NK-92 treated with Interleukin-12 subunit alpha and Interleukin-12 subunit beta, amount 100 ng/mL, for 24 hours (cell line): ENCODE data around the gene CCL14.
A peak's percentile ranks its signal among the peaks of the same experiment; 100 is the strongest.
"Not testable (repeated sequence)": the region's sequence is repeated elsewhere in the genome, so short reads cannot be mapped to it uniquely, and the experiment has no call there.

ENCODE experiments used
- DNase-seq: peaks from one replicate; lab custom pipeline; 2025; lab: John Stamatoyannopoulos, UW

Gene CCL14

DNA sequence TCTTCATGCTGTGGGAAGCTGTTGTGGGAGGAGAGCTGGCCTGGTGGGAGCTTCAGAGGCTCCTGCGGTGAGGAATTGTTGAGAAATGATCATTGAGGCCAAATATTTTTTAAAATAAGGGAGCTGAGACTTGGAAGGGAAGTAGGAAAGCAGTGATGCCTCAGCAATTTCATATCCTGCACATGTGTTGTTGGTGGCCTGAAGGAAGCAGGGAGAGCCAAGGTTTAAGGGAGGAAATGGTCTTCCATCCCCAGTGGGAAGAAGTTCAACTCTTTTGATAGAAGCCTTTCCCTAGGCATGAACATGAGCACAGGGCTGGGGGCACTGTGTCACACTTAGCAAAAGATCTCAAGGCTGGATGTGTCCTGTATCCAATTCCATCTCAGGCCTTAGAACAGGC lies at the start of gene CCL14:
Gene CCL14 (minus strand): TSS at position 87 of the 400 bp plus-strand sequence. CDS start 80 bp downstream, at position 7.
- DNase-seq, result no peak

- DNase-seq, result no peak
Observed at GRCh38 chr17:36036235-36036634, 49.7 kb upstream of the CCL14 start.

DNA sequence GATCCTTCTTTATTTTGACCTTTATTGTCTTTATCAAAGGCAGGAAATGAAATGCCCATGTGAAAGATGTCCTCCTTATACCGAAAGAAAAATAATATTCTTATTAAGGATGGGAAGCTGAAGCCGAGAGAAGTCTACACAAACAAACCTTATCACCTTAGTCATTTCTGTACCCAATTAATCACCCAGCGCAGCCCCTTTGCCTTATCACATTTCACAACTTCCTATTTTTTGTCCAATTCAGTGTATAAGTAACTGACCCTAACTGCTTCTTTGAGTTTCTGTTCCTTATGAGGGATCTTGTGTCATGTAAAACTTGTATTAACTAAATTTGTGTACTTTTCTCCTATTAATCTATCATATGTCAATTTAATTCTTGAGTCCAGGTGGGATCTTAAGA lies 47.6 kb upstream of the CCL14 start:
- no peak for DNase-seq

- DNase-seq, result no peak
Observed at GRCh38 chr17:36030956-36031355, 44.4 kb upstream of the CCL14 start.

DNA sequence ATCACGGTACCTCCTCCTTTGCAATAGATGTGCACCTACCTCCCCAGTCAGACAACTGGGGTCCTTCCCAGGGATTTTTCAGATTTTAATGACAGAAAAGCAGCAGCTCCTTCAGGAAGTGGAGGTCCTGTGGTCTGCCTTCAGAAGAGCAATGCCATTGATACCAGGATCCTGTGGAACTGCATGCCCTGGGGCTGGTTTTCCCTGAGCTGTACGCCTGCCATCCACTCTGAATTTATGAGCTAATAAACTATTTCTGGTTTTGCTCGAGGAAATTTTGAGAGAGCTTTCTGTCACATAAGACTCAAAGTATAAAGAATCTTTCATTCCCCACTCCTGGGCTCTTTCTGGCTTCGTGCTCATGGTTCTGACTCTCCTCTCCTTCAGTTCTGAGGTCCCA lies 41.2 kb upstream of the CCL14 start:
- DNase-seq, result no peak

DNA sequence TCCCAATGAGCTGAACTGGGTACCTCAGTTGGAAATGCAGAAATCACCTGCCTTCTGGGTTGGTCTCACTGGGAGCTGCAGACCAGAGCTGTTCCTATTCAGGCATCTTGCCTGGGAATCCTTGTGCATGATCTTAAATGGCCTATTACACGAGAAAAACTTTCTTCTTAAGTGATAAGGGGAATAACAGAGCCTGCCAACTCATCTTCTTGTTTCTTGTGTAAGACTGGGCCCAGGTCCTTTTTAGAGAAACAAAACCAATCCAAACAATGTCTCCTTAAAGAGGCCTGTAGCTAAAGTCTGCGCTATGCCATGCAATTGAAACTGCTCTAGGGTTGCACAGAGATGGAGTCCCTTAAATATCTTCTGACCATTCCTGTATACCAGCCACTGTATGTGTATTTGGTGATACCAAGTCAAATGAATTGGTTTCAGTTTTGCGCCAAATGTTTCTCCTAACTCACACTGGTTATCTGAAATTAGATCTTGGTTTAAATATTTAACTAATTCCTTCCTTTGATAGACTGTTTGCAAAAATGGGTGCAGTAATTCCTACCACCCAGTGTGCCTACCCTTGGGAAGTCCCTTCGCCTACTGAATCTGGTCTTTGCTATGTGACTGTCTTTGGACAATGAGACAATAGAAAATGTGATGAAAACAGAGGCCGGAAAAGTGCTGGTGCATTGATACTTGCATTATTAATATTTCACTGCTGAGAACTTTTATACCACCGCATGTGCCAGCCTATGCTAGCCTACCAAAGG lies 37.8 kb upstream of the CCL14 start:
- no peak for DNase-seq

DNA sequence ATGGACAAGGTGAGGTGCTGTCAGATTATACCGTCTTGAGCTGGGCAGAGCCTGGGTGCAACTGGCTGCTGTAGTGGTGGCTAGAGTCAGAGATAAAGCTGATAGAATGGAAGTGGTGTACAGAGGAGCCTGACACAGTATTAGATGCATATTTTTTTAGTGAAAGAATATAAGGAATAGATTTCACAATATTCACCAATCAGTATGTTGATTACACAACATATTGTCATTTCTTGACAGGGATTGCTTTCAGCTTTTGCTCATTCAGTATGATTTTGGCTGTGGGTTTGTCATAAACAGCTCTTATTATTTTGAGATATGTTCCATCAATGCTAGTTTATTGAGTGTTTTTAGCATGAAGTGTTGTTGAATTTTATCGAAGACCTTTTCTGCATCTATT lies 32.9 kb upstream of the CCL14 start:
- no peak for DNase-seq

- DNase-seq, result no peak
Observed at GRCh38 chr17:36017799-36018198, 31.3 kb upstream of the CCL14 start, which contains the start of gene CCL23. TSS of gene CCL23 (minus strand) at chr17:36017972. CDS start at chr17:36017897, 75 bp downstream.

DNA sequence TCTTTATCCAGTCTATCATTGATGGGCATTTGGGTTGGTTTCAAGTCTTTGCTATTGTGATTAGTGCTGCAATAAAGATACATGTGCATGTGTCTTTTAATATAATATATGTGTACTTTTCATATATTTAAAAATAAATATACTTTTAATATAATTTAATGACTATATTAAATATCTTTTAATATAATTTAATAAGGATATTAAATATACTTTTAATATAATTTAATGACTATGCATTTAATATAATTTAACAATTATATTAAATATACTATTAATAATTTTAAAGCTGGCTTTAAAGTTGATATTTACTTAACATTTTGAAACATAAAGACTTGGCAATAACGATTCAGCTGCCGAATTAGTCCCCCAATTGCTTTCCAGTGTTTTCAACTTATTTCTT lies 30.0 kb upstream of the CCL14 start:
- no peak for DNase-seq

DNA sequence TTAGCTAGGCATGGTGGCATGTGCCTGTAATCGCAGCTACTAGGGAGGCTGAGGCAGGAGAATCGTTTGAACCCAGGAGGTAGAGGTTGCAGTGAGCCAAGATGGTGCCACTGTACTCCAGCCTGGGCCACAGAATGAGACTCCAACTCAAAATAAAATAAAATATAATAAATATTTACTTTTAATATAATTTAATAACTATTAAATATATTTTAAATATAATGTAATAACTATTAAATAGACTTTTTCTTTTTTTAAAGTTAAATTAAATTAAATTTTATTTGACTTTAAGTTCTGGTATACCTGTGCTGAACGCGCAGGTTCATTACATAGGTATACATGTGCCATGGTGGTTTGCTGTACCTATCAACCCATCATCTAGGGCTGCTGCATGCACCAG lies 29.4 kb upstream of the CCL14 start:
- not testable (repeated sequence) for DNase-seq

DNA sequence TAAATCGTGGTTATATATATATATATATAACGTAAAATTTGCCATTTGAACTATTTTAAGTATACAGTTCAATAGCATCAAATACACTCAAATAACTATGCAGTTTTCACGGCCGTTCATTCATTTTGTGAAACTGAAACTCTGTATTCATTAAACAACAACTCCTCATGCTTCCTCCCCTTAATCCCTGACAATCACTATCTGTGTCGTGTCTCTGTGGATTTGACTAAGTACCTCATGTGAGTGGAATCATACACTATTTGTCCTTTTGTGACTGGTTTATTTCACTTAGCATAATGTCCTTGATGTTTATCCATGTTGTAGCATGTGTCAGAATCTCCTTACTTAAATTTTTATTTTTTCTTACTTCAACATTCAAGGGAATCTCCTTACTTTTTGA lies 28.4 kb upstream of the CCL14 start:
- DNase-seq, result no peak

DNA sequence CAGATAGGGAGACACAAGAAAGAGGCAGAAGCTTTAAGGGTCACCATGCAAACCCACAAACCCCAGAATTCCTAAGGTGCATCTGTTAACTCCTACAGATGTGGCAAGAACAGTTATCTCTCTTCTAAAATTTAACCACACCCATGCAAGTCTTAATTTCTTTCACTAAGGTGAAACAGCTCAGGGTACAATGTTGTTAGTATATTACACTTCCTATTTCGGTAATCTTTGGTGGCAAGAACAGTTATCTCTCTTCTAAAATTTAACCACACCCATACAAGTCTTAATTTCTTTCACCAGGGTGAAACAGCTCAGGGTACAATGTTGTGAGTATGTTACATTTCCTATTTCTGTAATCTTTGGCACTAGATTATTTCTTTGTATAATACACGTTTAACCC lies 24.7 kb upstream of the CCL14 start:
- no peak for DNase-seq

DNA sequence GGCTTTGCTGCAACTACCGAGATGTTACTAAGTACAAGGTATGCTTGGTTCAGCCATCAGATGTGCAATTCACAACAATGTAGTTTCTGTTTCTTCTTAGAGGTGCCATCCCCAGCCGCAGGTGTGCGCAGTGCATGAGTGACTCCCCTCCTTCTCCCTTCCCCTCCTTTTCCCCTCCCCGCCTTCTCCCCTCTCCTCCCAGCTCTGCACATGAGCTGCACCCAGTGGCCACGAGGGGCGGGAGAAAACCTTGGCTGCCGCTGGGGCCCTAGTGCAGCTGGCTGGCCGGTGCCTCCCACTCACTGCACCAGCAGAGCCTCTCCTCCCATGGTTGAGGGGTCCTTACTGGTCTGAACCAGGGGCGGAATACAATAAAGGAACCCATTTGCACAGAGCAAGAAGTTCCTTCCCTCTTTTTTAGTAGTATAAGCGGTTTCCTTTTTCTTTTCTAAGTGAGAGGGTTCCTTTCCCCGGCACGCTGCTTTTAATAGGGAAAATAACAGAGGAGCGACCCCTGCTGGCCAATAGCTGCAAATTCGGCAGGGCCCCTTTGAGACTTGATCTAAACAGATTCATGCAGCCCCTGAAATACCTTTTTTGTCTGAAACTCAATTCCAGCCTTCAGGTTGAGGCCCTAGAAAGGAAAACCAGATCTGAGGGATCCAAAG lies 22.6 kb upstream of the CCL14 start:
- DNase-seq, result no peak

- DNase-seq, result no peak
Observed at GRCh38 chr17:36004594-36005108, 18.1 kb upstream of the CCL14 start.

DNA sequence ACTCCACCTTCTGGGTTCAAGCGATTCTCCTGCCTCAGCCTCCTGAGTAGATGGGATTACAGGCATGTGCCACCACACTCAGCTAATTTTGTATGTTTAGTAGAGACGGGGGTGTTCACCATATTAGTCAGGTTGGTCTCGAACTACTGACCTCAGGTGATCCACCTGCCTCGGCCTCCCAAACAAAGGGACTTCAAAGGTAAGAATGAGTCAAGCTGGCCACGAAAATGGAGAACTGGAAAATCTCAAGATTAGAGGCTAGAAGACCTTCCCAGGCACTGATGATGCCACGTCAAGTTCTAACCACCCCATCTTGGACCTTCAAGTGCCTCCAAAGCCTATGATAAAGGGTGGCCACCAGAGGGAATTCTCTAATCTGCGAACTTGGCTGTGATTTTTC lies 16.1 kb upstream of the CCL14 start:
- DNase-seq, result no peak

DNA sequence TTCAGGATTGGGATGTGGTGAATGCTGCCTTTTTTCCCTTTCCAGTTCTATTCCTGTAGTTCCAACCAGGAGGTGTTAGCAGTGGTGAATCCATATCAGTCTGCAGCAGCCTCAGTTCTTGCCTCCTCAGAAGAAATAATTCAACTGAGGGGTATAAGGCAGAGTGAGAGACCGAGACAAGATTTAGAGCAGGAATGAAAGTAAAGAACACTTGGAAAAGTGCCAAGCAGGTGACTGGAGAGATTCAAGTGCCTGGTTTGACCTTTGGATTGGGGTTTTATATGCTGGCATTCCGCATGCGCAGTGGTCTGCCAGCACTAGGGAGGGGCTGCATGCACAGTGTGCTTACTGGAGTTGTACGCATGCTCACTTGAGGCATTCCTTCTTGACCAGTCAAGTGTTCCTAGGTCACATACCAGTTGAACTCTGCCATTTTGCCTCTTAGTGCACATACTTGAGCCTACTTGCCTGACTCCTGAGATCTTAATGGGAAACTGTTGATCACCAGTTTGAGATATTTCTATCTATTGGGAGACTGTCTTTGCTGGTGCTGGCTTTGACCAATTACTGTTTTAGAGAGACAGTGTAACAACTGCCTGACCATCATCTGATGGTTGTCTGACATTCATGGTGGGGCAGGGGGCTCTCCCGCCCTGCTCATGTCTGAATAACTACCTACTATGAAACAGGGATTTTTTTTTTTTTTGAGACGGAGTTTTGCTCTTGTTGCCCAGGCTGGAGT lies 15.5 kb upstream of the CCL14 start:
- DNase-seq, result no peak

GRCh38 chr17:36001110-36001771 lies 14.7 kb upstream of the CCL14 start, which contains the start of gene CCL15:
TSS of gene CCL15 (minus strand) at chr17:36001553. CDS start at chr17:36001492, 61 bp downstream.
- DNase-seq, result no peak

- DNase-seq, result no peak
Observed at GRCh38 chr17:36000732-36001109, 14.2 kb upstream of the CCL14 start.

- DNase-seq, result peak; percentile 5
Observed at GRCh38 chr17:35998756-35999155, 12.2 kb upstream of the CCL14 start.

- no peak for DNase-seq
Observed at GRCh38 chr17:35998018-35998545, 11.6 kb upstream of the CCL14 start.

DNA sequence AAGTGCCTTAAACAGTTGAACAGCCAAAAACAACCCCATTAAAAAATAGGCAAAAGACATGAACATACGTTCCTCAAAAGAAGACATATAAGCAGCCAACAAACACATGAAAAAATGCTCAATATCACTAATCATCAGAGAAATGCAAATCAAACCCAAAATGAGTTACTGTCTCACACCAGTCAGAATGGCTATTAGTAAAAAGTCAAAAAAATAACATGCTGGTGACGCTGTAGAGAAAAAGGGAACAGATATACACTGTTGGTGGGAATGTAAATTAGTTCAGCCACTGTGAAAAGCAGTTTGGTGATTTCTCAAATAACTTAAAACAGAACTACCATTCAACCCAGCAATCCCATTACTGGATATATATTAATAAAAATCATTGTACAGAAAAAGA lies 8.8 kb upstream of the CCL14 start:
- DNase-seq, result not testable (repeated sequence)

DNA sequence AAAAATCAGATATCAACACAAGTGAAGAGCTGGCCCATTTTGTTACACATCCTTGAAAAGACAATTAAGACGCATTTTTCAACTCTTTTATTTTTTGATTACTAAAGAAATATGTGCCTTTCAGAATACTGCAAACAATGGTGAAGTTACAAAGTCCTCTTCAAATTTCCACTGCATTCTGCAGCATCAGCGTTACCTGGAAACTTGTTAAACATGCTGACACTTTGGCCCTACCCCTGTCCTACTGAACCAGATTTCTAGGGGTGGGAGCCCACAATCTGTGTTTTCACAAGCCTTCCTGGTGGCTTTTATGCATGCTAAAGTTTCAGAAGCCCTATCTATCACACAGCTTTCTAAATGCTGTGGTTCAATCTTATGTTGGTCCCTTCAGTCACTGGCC lies 4.5 kb upstream of the CCL14 start:
- DNase-seq, result no peak
